GM18868 (cell line): ENCODE data around the gene CX3CR1.

Experiments
- ATAC-seq: cut with Tn5 transposase; IDR thresholded peaks from one replicate; pipeline ENCODE4 v1.9.1; 2021; ENCODE audit warnings: mild to moderate bottlenecking, moderate library complexity; ENCODE audit not compliant: unreplicated experiment

CX3CR1 gene

GRCh38 chr3:39226106-39226741, 53.6 kb downstream of the CX3CR1 start:
- ATAC-seq: peak; percentile 71

- no peak for ATAC-seq
Measured at GRCh38 chr3:39224288-39224687, 55.5 kb downstream of the CX3CR1 start.

- no peak for ATAC-seq
Measured at GRCh38 chr3:39222939-39223338, 56.9 kb downstream of the CX3CR1 start.

- ATAC-seq: no peak
Measured at GRCh38 chr3:39222462-39222861, 57.4 kb downstream of the CX3CR1 start.

- no peak for ATAC-seq
Measured at GRCh38 chr3:39221141-39221530, 58.7 kb downstream of the CX3CR1 start.

DNA sequence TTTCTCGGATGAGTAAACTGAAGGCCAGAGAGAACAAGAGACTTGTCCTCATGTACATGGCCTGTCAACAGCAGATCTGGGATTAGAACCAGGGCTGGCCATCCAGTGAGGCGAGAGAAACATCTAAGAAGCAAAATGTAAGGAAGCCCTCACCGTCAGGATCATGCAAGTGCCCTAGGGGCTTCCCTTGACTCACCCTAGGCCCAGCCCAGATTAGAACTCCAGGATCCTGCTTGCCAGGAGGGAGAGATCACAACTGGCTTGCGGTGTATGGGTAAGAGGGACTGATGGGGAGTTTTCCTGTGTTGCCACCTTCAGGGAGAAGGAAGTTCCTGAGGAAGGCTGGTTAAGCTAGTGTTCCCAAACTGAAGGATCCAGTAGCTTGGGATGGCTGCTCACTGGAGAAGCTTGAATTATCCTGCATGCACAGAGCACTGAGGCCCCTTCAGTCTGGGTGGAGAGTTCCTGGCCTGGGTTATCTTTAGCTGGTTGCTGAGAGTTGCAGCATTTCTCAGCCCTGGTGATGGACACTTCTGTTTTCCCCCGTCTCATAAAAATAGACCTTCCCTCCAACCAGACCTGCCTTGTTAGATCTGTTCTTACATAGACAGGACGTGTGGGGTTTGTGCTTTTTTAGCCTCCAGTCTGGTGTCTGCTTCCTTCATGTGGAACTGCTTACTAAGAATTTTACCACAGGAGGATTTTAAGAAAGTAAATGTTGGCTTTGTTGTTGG, 59.3 kb downstream of the CX3CR1 start:
- ATAC-seq: no peak

DNA sequence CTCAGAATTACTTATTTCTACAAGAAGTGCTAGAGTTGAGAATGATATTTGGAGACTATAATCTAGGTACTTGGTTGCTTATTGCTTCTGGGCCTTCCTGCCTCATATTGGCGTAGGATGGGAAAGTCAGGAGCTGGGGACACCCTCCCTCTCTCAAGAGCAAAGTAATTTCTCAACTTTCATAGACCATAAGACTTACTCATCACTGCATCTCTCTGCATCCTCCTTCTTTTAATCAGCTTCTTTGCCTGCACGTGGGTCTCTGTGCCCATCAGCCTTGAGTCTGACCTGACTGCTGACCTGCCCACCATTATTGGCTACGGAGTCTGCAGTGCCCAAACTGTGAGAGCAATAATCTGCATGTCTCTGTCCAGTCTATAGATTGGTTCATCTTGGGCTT, 60.1 kb downstream of the CX3CR1 start:
- ATAC-seq: no peak

DNA sequence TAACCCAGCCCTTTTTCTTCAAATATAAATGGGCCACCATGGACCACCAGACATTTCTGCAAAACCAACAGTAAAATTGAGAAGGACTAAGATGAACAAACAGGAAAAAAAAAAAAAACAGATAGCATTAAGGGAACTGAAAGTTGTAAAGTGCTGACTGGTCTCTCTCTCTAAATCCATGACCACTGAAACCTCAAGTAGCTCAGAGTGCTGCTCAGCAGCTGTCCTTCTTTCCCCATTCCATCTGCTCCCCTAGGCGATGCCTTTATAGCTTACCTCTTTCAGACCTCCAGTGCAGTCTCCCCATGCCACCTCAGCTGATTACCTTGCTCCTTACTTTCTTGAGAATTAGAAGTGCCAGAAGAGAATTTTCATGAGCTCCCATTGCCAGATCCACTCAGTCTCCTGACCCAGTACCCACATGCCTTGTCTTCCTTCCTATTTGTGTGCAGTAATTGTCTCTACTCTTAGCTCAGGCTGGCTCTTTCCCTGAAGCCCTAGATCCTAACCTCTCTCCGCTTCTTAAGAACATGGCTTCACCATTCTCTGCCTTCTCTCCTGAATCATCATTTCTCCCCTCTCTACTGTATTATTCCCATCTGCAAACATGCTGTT, 63.6 kb downstream of the CX3CR1 start:
- ATAC-seq: peak; percentile 96

GRCh38 chr3:39213613-39214012, 66.2 kb downstream of the CX3CR1 start:
- no peak for ATAC-seq
